ENCODE measurements around the gene NUP54. TPM values are rescaled to one million over a fixed set of nuclear protein-coding genes. Genes with fewer than 3 reads are reported as not detected.

Gene NUP54
- total and polyA plus RNA-seq, 12 donors = 10.8 to 37.7 (median 22.2) TPM

DNA sequence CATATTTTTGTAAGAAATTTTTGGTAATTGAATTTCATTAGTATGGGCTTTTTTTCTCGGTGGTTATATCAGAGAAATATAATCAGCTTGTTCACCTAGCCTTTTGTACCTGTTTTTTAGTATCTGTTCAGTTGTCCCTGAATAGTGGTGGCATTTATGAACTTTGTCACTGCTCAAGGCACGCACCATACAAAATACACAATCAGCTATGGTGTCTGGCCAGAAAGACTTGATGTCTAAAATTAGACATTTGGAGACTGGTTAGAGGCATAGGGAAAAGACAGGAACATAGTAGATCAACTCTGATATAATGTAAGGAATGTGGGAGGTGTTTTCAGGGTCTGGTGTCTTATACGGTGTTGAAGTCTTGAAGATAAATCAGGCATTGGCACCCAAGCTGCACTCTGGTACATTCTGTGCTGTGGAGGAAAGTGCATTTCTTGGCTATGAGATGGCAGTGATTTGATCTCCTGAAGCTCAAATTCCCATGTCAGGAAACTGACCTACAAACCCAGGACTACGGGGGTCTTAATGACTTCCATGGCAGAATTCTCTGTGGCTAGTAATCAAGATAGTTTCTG, 70.1 kb downstream of the NUP54 start:
- H3K27ac ChIP-seq = no peak overlapping the region
- WGBS, 4 donors = 59 to 64% (median 62%) methylated on average over 4 of the region's 4 CpGs

DNA sequence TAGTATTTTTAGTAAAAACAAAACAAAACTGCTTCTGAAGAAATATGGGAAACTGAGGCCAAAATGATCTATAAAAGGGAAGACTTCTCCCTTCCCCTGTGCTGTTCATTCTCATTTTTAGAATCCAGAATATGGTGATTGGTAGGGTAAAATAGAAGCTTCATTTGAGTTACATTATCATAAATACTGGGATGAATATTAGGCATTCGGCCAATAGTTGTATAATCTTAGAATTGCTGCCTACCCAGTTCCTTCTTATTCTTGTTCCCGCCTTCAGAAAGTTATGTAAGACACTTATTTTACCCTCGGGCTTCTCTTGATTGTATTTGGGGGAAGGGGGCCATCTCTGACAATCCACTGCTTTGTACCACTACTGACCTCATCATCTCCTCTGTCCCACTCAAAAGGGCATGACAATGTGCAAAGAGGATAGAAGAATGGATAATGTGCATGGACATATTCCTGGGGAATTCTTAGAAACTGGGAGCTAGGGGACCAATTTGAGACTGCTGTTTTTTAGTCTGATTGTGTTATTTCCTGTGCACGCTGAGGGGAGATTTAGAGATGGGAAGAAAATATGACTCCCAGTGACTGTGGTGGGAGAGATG, 73.1 kb downstream of the NUP54 start:
- no peak overlapping the region for H3K27ac ChIP-seq
- DNase-seq = no peak
- no peaks in the 10 kb centered on the region for H3K27me3 ChIP-seq
- WGBS, 4 donors = 65 to 71% (median 67%) methylated on average over 4 of the region's 4 CpGs
- intact Hi-C loops (cut with DNase I) = no loop called here
- TF ChIP-seq POLR2A (IDR thresholded peaks at IDR 0.05) = no peak
- TF ChIP-seq, protein P1, sequence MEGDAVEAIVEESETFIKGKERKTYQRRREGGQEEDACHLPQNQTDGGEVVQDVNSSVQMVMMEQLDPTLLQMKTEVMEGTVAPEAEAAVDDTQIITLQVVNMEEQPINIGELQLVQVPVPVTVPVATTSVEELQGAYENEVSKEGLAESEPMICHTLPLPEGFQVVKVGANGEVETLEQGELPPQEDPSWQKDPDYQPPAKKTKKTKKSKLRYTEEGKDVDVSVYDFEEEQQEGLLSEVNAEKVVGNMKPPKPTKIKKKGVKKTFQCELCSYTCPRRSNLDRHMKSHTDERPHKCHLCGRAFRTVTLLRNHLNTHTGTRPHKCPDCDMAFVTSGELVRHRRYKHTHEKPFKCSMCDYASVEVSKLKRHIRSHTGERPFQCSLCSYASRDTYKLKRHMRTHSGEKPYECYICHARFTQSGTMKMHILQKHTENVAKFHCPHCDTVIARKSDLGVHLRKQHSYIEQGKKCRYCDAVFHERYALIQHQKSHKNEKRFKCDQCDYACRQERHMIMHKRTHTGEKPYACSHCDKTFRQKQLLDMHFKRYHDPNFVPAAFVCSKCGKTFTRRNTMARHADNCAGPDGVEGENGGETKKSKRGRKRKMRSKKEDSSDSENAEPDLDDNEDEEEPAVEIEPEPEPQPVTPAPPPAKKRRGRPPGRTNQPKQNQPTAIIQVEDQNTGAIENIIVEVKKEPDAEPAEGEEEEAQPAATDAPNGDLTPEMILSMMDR (IDR thresholded peaks at IDR 0.05) = no peak
- no peaks in the 10 kb centered on the region for H3K9me3 ChIP-seq (replicated peaks in 1 of 3)
- H3K4me3 ChIP-seq = no peak overlapping the region
- H3K4me1 ChIP-seq (replicated peaks in 1 of 2) = no peaks in the 10 kb centered on the region
- no peaks in the 10 kb centered on the region for H3K36me3 ChIP-seq (replicated peaks in 1 of 2)

More for the DNA sequence above, 70.1 kb downstream of the NUP54 start:
- intact Hi-C loops (cut with DNase I) = no loop called here
- no peaks in the 10 kb centered on the region for H3K4me1 ChIP-seq (replicated peaks in 1 of 2)
- no peaks in the 10 kb centered on the region for H3K36me3 ChIP-seq (replicated peaks in 1 of 2)
- no peak for TF ChIP-seq POLR2A (IDR thresholded peaks at IDR 0.05)
- TF ChIP-seq, protein P1 (IDR thresholded peaks at IDR 0.05) = no peak
- DNase-seq = no peak
- no peaks in the 10 kb centered on the region for H3K9me3 ChIP-seq (replicated peaks in 1 of 3)
- no peaks in the 10 kb centered on the region for H3K27me3 ChIP-seq
- H3K4me3 ChIP-seq = no peak overlapping the region

- no peak within 1 kb of the TSS for H3K4me3 ChIP-seq
- WGBS, 4 donors = 73 to 85% (median 79%) methylated on average over 1 of the region's 1 CpG
Measured at GRCh38 chr4:76074468-76074867, 73.7 kb downstream of the NUP54 start, which contains the start of gene ART3. ART3 (plus strand) TSS chr4:76074709; CDS start chr4:76075890, 1,181 bp downstream.

DNA sequence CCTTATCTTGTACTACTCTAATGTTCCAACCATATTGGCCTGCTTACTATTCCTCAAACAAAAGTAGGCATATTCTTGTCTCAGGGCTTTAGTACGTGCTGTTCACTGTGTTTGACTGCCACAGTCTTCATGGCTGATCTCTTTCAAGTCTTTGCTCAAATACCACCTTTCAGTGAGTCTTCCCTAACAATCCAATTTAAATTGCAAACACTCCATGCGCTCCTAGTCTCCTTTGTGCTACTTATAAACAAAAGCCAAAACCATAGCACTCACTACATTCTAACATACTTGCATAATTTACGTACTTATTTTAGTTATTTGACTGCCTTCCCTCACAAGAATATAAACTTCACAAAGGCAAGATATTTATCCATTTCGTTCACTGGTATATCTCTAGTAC, 75.4 kb downstream of the NUP54 start:
- H3K9me3 ChIP-seq (replicated peaks in 1 of 3) = no peaks in the 10 kb centered on the region
- 79 to 88% (median 84%) methylated on average over 4 of the region's 4 CpGs for WGBS, 4 donors

More at GRCh38 chr4:76074468-76074867, 73.7 kb downstream of the NUP54 start, which contains the start of gene ART3:
- TF ChIP-seq, protein P1 (IDR thresholded peaks at IDR 0.05) = no peak
- no peak for TF ChIP-seq POLR2A (IDR thresholded peaks at IDR 0.05)
- intact Hi-C loops (cut with DNase I) = no loop called here
- DNase-seq = no peak
- Histone ChIP-seq H3K4me1 (replicated peaks in 1 of 2) (no peaks in the 10 kb centered on the region), H3K9me3 (replicated peaks in 1 of 3) (no peaks in the 10 kb centered on the region), H3K27ac (no peak within 1 kb of the TSS), H3K27me3 (no peaks in the 10 kb centered on the region), H3K36me3 (replicated peaks in 1 of 2) (no peaks in the 10 kb centered on the region)

More for the DNA sequence above, 75.4 kb downstream of the NUP54 start:
- no peaks in the 10 kb centered on the region for H3K36me3 ChIP-seq (replicated peaks in 1 of 2)
- TF ChIP-seq, protein P1 (IDR thresholded peaks at IDR 0.05) = no peak
- no peak for TF ChIP-seq POLR2A (IDR thresholded peaks at IDR 0.05)
- no peak overlapping the region for H3K4me3 ChIP-seq
- H3K27ac ChIP-seq = no peak overlapping the region
- no peaks in the 10 kb centered on the region for H3K27me3 ChIP-seq
- DNase-seq = no peak
- intact Hi-C loops (cut with DNase I) = no loop called here
- H3K4me1 ChIP-seq (replicated peaks in 1 of 2) = no peaks in the 10 kb centered on the region
